Measurements from ENCODE around the gene OBSCN. TPM values are rescaled to one million over a fixed set of nuclear protein-coding genes. Genes with fewer than 3 reads are reported as not detected.

The OBSCN gene
- total RNA-seq, 1 experiment from 2014 or later = 5.6 TPM

DNA sequence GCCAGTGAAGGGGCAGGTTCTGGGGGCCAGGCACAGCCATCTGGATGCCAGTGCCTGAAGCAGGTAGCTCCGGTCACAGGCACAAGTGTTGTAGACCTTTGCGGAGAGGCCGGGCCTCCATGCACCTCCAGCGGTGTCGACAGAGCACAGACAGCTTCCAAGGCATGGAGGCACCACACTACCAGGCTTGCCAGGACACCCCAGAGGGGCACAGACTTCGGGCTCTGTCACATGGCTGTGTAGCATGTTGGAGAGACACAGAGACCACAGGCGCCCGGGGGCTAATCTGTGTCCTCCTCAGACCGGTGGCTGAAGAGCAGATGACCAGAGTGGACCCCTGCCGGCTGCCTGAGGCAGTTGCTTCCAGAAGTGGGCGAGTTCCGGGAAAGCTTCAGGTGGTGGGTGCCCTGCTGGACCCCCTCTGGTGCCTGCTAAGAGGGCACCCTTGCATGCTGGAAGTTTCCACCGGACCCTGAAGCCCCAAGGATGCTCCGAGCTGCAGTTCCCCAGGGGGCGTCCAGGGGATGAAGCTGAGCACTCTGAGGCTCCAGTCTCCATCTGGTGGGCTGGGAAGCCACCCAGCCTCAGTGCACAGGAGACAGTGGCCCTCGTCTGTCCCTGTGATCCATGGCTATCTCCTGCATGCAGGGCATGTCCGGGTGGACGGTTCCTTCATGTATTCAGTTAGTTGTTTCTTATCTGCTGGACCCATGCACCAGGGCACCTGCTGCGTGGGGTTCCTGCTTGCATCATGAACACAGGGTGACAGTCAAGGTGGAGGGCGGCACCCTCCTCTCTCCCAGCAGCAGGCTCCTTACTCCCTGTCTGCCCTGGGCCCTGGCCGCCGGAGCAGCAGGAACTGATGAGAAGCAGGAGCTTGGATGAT is 82.4 kb downstream of the OBSCN start:
- ChIA-PET POLR2A (no interaction called here), CTCF (no interaction called here)
- no peak for DNase-seq
- H3K27ac Mint-ChIP-seq (ENCODE audit: unreplicated experiment) = no peak overlapping the region
- BruUV-seq (replicated peaks) = no TSS peak
- Histone ChIP-seq H3K9me3 (no peaks in the 10 kb centered on the region), H3K36me3 (ENCODE audit: control insufficient read depth, insufficient read depth, low read length) (no peaks in the 10 kb centered on the region), H3K4me1 (no peaks in the 10 kb centered on the region), H3K4me3 (ENCODE audit: low read depth, low read length) (no peak overlapping the region), H3K27me3 (replicated peaks; ENCODE audit: control insufficient read depth, insufficient read depth, low read length) (no peaks in the 10 kb centered on the region)
- no peaks in the 10 kb centered on the region for H3K36me3 Mint-ChIP-seq (ENCODE audit: insufficient read depth, unreplicated experiment)
- H3K27me3 Mint-ChIP-seq (ENCODE audit: insufficient read depth, unreplicated experiment) = peaks cover 15% of the 10 kb centered on the region
- no peak overlapping the region for H3K4me3 Mint-ChIP-seq (ENCODE audit: unreplicated experiment)
- no peaks in the 10 kb centered on the region for H3K9me3 Mint-ChIP-seq (ENCODE audit: unreplicated experiment)
- intact Hi-C loops (cut with micrococcal nuclease; ENCODE audit: unreplicated experiment) = no loop called here
- TF ChIP-seq, protein P1, sequence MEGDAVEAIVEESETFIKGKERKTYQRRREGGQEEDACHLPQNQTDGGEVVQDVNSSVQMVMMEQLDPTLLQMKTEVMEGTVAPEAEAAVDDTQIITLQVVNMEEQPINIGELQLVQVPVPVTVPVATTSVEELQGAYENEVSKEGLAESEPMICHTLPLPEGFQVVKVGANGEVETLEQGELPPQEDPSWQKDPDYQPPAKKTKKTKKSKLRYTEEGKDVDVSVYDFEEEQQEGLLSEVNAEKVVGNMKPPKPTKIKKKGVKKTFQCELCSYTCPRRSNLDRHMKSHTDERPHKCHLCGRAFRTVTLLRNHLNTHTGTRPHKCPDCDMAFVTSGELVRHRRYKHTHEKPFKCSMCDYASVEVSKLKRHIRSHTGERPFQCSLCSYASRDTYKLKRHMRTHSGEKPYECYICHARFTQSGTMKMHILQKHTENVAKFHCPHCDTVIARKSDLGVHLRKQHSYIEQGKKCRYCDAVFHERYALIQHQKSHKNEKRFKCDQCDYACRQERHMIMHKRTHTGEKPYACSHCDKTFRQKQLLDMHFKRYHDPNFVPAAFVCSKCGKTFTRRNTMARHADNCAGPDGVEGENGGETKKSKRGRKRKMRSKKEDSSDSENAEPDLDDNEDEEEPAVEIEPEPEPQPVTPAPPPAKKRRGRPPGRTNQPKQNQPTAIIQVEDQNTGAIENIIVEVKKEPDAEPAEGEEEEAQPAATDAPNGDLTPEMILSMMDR (IDR thresholded peaks at IDR 0.05; ENCODE audit: insufficient read depth in 1 of 2, low read depth in 1 of 2, low read length in 1 of 2, severe bottlenecking in 1 of 2, unreplicated experiment in 1 of 2) = no peak
- H3K4me1 Mint-ChIP-seq (ENCODE audit: low read depth, unreplicated experiment) = no peaks in the 10 kb centered on the region

DNA sequence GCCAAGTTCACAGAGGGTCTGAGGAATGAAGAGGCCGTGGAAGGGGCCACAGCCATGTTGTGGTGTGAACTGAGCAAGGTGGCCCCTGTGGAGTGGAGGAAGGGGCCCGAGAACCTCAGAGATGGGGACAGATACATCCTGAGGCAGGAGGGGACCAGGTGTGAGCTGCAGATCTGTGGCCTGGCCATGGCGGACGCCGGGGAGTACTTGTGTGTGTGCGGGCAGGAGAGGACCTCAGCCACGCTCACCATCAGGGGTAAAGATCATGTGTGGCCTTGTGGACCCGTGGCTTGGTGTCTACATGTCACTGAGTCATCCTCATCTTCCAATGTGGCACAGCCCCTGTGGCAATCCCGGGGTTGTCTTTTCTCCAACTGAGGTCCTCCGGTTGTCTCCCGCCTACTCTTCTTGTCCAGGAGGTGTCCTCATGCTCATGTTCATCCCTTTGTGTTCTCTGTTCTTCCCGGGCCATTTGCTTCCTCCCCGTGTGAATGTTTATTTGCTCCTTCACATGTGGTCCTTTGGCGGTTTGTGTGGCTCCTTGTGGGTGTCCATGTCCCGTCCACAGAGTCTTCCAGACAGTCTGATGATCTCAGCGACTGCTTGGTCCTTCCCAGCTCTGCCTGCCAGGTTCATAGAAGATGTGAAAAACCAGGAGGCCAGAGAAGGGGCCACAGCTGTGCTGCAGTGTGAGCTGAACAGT is 84.2 kb downstream of the OBSCN start:
- Mint-ChIP-seq H3K9me3 (ENCODE audit: unreplicated experiment) (peaks cover 4% of the 10 kb centered on the region), H3K36me3 (ENCODE audit: insufficient read depth, unreplicated experiment) (no peaks in the 10 kb centered on the region), H3K4me3 (ENCODE audit: unreplicated experiment) (no peak overlapping the region), H3K27me3 (ENCODE audit: insufficient read depth, unreplicated experiment) (peaks cover 15% of the 10 kb centered on the region), H3K27ac (ENCODE audit: unreplicated experiment) (no peak overlapping the region), H3K4me1 (ENCODE audit: low read depth, unreplicated experiment) (no peaks in the 10 kb centered on the region)
- H3K9me3 ChIP-seq = no peaks in the 10 kb centered on the region
- H3K4me3 ChIP-seq (ENCODE audit: low read depth, low read length) = no peak overlapping the region
- intact Hi-C loops (cut with micrococcal nuclease; ENCODE audit: unreplicated experiment) = no loop called here
- no peaks in the 10 kb centered on the region for H3K27me3 ChIP-seq (replicated peaks; ENCODE audit: control insufficient read depth, insufficient read depth, low read length)
- ChIA-PET POLR2A (no interaction called here), CTCF (interaction anchor here (0.6 kb wide), 1 partner anchor 194 kb away, joined by 3 read pairs; no protein-coding TSS in a partner anchor)
- DNase-seq = no peak
- BruUV-seq (replicated peaks) = no TSS peak
- H3K36me3 ChIP-seq (ENCODE audit: control insufficient read depth, insufficient read depth, low read length) = no peaks in the 10 kb centered on the region
- TF ChIP-seq, protein P1 (IDR thresholded peaks at IDR 0.05; ENCODE audit: insufficient read depth in 1 of 2, low read depth in 1 of 2, low read length in 1 of 2, severe bottlenecking in 1 of 2, unreplicated experiment in 1 of 2) = no peak
- no peaks in the 10 kb centered on the region for H3K4me1 ChIP-seq

- Mint-ChIP-seq H3K27ac (ENCODE audit: unreplicated experiment) (no peak overlapping the region), H3K4me1 (ENCODE audit: low read depth, unreplicated experiment) (no peaks in the 10 kb centered on the region), H3K36me3 (ENCODE audit: insufficient read depth, unreplicated experiment) (no peaks in the 10 kb centered on the region), H3K27me3 (ENCODE audit: insufficient read depth, unreplicated experiment) (peaks cover 11% of the 10 kb centered on the region), H3K9me3 (ENCODE audit: unreplicated experiment) (peaks cover 9% of the 10 kb centered on the region), H3K4me3 (ENCODE audit: unreplicated experiment) (no peak overlapping the region)
- intact Hi-C loops (cut with micrococcal nuclease; ENCODE audit: unreplicated experiment) = no loop called here
- no peaks in the 10 kb centered on the region for H3K36me3 ChIP-seq (ENCODE audit: control insufficient read depth, insufficient read depth, low read length)
- BruUV-seq (replicated peaks) = no TSS peak
- ChIA-PET CTCF (interaction anchor here (0.6 kb wide), 1 partner anchor 194 kb away, joined by 3 read pairs; no protein-coding TSS in a partner anchor), POLR2A (no interaction called here)
- TF ChIP-seq, protein P1 (IDR thresholded peaks at IDR 0.05; ENCODE audit: insufficient read depth in 1 of 2, low read depth in 1 of 2, low read length in 1 of 2, severe bottlenecking in 1 of 2, unreplicated experiment in 1 of 2) = no peak
- no peak overlapping the region for H3K4me3 ChIP-seq (ENCODE audit: low read depth, low read length)
- 0 out of 2 replicates have a peak, but pooled peaks cover 4% of the 10 kb centered on the region for H3K9me3 ChIP-seq
- DNase-seq = no peak
- no peaks in the 10 kb centered on the region for H3K4me1 ChIP-seq
- no peaks in the 10 kb centered on the region for H3K27me3 ChIP-seq (replicated peaks; ENCODE audit: control insufficient read depth, insufficient read depth, low read length)
Observed at GRCh38 chr1:228292609-228292911, 84.7 kb downstream of the OBSCN start.
